CD4-positive, alpha-beta T cell treated with Interleukin-15 for 4 hours (primary cell): ENCODE measurements around the gene GOLGA8N.
"Not testable (repeated sequence)": the region's sequence is repeated elsewhere in the genome, so short reads cannot be mapped to it uniquely, and the experiment has no call there.

ENCODE experiments used
- DNase-seq: peaks from one replicate; pipeline ENCODE4 v3.0.0-alpha.2; 2020; ENCODE audit warnings: low spot score

The GOLGA8N gene

GRCh38 chr15:32593151-32593550 lies at the start of gene GOLGA8N:
GOLGA8N (plus strand) TSS chr15:32593456.
- DNase-seq, result not testable (repeated sequence)

GRCh38 chr15:32543456-32543855 lies 49.8 kb upstream of the GOLGA8N start:
- not testable (repeated sequence) for DNase-seq

GRCh38 chr15:32545129-32545528 lies 48.1 kb upstream of the GOLGA8N start:
- DNase-seq, result not testable (repeated sequence)

- not testable (repeated sequence) for DNase-seq
Observed at GRCh38 chr15:32554587-32554986, 38.7 kb upstream of the GOLGA8N start.

GRCh38 chr15:32562198-32562597 lies 31.1 kb upstream of the GOLGA8N start:
- not testable (repeated sequence) for DNase-seq

- DNase-seq, result not testable (repeated sequence)
Observed at GRCh38 chr15:32568988-32569387, 24.3 kb upstream of the GOLGA8N start.

GRCh38 chr15:32578482-32578881 lies 14.8 kb upstream of the GOLGA8N start:
- not testable (repeated sequence) for DNase-seq

- DNase-seq, result not testable (repeated sequence)
Observed at GRCh38 chr15:32585844-32586243, 7.4 kb upstream of the GOLGA8N start.

GRCh38 chr15:32609518-32609917 lies 16.3 kb downstream of the GOLGA8N start:
- not testable (repeated sequence) for DNase-seq

- peak; percentile 28 for DNase-seq
Observed at GRCh38 chr15:32610719-32611118, 17.5 kb downstream of the GOLGA8N start.

GRCh38 chr15:32614712-32615050 lies 21.4 kb downstream of the GOLGA8N start:
- not testable (repeated sequence) for DNase-seq

GRCh38 chr15:32615051-32615870 lies 22.0 kb downstream of the GOLGA8N start, which contains the start of gene ARHGAP11A:
ARHGAP11A (plus strand) TSS chr15:32615504; CDS start chr15:32616212, 708 bp downstream.
- DNase-seq, result peak; percentile 90

GRCh38 chr15:32615871-32616426 lies 22.7 kb downstream of the GOLGA8N start:
- not testable (repeated sequence) for DNase-seq

- no peak for DNase-seq
Observed at GRCh38 chr15:32636410-32636809, 43.2 kb downstream of the GOLGA8N start.

GRCh38 chr15:32636908-32637567 lies 43.8 kb downstream of the GOLGA8N start:
- DNase-seq, result no peak

GRCh38 chr15:32637704-32638103 lies 44.4 kb downstream of the GOLGA8N start:
- DNase-seq, result no peak

- no peak for DNase-seq
Observed at GRCh38 chr15:32641517-32642059, 48.3 kb downstream of the GOLGA8N start, which contains the start of gene SCG5. SCG5 (plus strand) TSS chr15:32641710; CDS start chr15:32643593, 1,883 bp downstream.

GRCh38 chr15:32642667-32643435 lies 49.6 kb downstream of the GOLGA8N start:
- no peak for DNase-seq

- DNase-seq, result no peak
Observed at GRCh38 chr15:32643907-32644445, 50.7 kb downstream of the GOLGA8N start.

GRCh38 chr15:32646291-32646690 lies 53.0 kb downstream of the GOLGA8N start:
- no peak for DNase-seq

GRCh38 chr15:32649342-32649741 lies 56.1 kb downstream of the GOLGA8N start:
- DNase-seq, result no peak
